SKM-1 (cell line): ENCODE results near the gene WBP1L.
A peak's percentile ranks its signal among the peaks of the same experiment; 100 is the strongest.
"Not testable (repeated sequence)": the region's sequence is repeated elsewhere in the genome, so short reads cannot be mapped to it uniquely, and the experiment has no call there.

Experiments
- DNase-seq: peaks from one replicate; lab custom pipeline; 2025; ENCODE audit not compliant: unreplicated experiment; lab: John Stamatoyannopoulos, UW

WBP1L gene

GRCh38 chr10:102743588-102744373 is at the start of gene WBP1L:
TSS of gene WBP1L (plus strand) at chr10:102743948. CDS start at chr10:102744054, 106 bp downstream.
- peak; percentile 97 for DNase-seq

- not testable (repeated sequence) for DNase-seq
Measured at GRCh38 chr10:102695401-102695800, 48.3 kb upstream of the WBP1L start.

GRCh38 chr10:102696736-102697135 is 47.0 kb upstream of the WBP1L start:
- DNase-seq: no peak

- no peak for DNase-seq
Measured at GRCh38 chr10:102698894-102699293, 44.9 kb upstream of the WBP1L start.

GRCh38 chr10:102701272-102701671 is 42.5 kb upstream of the WBP1L start:
- DNase-seq: no peak

- no peak for DNase-seq
Measured at GRCh38 chr10:102701796-102702195, 42.0 kb upstream of the WBP1L start.

- no peak for DNase-seq
Measured at GRCh38 chr10:102702742-102703141, 41.0 kb upstream of the WBP1L start.

GRCh38 chr10:102704915-102705314 is 38.8 kb upstream of the WBP1L start:
- DNase-seq: no peak

GRCh38 chr10:102705531-102705930 is 38.2 kb upstream of the WBP1L start:
- DNase-seq: no peak

- no peak for DNase-seq
Measured at GRCh38 chr10:102710609-102711008, 33.1 kb upstream of the WBP1L start.

- DNase-seq: no peak
Measured at GRCh38 chr10:102712089-102712488, 31.7 kb upstream of the WBP1L start.

GRCh38 chr10:102712843-102713538 is 30.8 kb upstream of the WBP1L start:
- no peak for DNase-seq

- peak; percentile 53 for DNase-seq
Measured at GRCh38 chr10:102713539-102713813, 30.3 kb upstream of the WBP1L start.

- peak; percentile 98 for DNase-seq
Measured at GRCh38 chr10:102713814-102714620, 29.7 kb upstream of the WBP1L start, which contains the start of gene ARL3. TSS of gene ARL3 (minus strand) at chr10:102714397. CDS start at chr10:102714275, 122 bp downstream.

GRCh38 chr10:102714621-102715455 is 28.9 kb upstream of the WBP1L start, which contains the start of gene SFXN2:
TSS of gene SFXN2 (plus strand) at chr10:102714636. CDS start at chr10:102726637, 12,001 bp downstream.
- no peak for DNase-seq

- no peak for DNase-seq
Measured at GRCh38 chr10:102715880-102716279, 27.9 kb upstream of the WBP1L start.

GRCh38 chr10:102716900-102717565 is 26.7 kb upstream of the WBP1L start:
- DNase-seq: not testable (repeated sequence)

GRCh38 chr10:102718220-102718619 is 25.5 kb upstream of the WBP1L start:
- DNase-seq: no peak

GRCh38 chr10:102720337-102720736 is 23.4 kb upstream of the WBP1L start:
- no peak for DNase-seq

- DNase-seq: no peak
Measured at GRCh38 chr10:102720775-102721301, 22.9 kb upstream of the WBP1L start.
